HG02759 (cell line): ENCODE measurements around the gene FKBP10.
"Not testable (repeated sequence)": the region's sequence is repeated elsewhere in the genome, so short reads cannot be mapped to it uniquely, and the experiment has no call there.

Source experiments
- ATAC-seq: cut with Tn5 transposase; IDR thresholded peaks from one replicate; pipeline ENCODE4 v1.9.1; 2021; ENCODE audit warnings: mild to moderate bottlenecking, moderate library complexity; ENCODE audit not compliant: unreplicated experiment

The FKBP10 gene

DNA sequence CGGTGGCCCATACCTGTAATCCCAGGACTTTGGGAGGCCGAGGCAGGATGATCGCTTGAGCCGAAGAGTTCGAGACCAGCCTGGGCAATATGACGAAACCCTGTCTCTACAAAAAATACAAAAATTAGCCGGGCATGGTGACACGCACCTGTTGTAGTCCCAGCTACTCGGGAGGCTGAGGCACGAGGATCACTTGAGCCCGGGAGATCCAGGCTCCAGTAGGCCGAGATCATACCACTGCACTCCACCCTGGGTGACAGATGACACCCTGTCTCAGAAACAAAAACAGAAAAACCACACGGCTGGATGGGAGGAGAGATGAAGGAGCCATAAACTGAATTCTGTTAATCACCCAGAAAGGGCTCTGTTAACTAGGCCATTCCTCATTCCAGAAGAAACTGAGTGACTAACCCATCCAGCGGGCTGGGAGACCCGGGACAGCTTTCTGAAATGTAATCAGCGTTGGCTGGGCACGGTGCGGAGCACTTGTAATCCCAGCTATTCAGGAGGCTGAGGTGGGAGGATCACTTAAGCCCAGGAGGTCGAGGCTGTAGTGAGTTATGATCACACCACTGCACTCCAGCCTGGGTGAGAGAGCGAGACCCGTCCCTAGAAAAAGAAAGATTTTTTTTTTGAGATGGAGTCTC lies 23.9 kb downstream of the FKBP10 start:
- no peak for ATAC-seq

DNA sequence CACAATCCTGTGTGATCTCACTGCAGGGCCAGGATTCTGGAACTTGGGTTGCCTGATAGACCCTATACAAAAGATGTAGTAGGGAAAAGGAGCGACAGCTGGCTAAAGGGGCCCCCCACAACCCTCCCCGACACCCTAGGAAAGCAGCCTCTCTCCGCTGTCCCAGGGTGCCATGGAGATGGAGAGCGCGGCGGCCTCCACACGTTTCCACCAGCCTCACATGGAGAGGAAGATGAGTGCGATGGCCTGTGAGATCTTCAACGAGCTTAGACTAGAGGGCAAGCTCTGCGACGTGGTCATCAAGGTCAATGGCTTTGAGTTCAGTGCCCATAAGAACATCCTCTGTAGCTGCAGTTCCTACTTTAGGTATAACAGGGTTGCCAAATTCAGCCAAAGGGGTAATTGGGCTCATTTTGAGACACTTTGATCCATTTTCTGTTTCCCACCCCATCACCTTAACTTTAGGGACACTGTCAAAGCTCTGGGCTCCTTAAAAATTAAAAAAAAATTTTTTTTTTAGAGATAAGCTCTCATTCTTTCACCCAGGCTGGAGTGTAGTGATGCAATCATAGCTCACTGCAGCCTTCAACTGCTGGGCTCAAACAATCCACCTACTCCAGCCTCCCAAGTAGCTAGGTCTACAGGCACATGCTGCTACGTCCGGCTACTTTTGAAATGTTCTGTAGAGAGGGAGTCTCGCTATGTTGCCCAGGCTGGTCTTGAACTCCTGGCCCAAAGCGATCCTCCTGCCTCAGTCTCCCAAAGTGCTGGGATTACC lies 25.1 kb downstream of the FKBP10 start, which contains the start of gene KLHL10:
TSS of gene KLHL10 (plus strand) at position 65 of the 778 bp plus-strand sequence. CDS start at position 173, 108 bp downstream.
- ATAC-seq, result no peak

DNA sequence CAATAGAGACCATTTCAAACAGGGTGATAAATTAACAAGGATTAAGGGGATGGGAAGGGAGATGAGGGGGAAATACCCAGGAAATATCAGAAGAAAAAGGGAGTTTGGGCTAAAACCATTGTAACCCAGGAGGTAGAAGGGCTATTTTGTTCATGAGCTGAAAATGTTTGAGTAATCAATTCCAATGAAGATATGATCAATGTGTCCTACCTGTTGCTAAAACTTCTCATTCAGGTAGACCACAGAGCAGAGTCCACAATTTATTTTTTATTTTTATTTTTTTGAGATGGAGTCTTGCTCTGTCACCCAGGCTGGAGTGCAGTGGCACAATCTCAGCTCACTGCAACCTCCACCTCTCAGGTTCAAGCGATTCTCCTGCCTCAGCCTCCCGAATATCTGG lies 26.6 kb downstream of the FKBP10 start:
- not testable (repeated sequence) for ATAC-seq

DNA sequence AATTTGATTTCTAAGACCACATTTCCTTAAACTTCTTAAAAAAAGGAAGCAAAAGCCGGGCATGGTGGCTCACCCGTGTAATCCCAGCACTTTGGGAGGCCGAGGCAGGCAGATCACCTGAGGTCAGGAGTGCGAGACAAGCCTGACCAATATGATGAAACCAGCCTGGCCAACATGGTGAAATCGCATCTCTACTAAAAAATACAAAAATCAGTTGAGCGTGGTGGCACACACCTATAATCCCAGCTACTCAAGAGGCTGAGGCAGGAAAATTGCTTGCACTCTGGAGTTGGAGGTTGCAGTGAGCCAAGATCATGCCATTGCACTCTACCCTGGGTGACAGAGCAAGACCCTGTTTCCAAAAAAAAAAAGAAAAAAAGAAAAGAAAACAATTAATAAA lies 28.0 kb downstream of the FKBP10 start:
- not testable (repeated sequence) for ATAC-seq

DNA sequence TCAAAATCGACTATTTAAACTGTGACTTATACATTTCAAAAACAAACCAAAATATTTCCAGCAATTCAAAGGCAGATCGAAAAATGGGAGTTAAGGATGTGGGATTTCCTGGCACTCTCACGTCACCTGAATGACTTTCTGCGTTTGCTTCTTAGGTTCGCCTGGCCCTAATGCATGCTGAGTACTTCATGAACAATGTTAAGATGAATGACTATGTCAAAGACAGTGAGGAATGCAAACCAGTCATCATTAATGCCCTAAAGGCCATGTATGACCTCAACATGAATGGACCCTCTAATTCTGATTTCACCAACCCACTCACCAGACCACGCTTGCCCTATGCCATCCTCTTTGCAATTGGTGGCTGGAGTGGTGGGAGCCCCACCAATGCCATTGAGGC lies 32.2 kb downstream of the FKBP10 start:
- no peak for ATAC-seq

DNA sequence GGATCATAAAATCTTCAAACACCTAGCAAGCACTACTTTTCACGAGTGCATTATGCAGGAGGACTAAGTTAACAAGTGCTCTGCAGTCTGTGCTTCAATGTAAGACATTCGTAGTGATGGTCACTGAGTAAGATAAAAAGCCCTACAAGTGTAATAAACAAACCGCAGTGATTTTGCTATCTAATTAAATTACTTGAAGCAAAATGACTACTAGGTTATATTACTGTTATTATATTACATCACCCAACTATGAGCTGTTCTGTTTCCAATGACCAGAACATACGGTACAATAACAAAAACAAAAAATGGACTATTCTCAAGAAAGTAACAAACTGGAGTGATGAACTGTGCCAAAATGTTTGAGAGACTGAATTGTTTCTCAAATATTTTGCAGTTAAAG lies 36.0 kb downstream of the FKBP10 start:
- ATAC-seq, result no peak

DNA sequence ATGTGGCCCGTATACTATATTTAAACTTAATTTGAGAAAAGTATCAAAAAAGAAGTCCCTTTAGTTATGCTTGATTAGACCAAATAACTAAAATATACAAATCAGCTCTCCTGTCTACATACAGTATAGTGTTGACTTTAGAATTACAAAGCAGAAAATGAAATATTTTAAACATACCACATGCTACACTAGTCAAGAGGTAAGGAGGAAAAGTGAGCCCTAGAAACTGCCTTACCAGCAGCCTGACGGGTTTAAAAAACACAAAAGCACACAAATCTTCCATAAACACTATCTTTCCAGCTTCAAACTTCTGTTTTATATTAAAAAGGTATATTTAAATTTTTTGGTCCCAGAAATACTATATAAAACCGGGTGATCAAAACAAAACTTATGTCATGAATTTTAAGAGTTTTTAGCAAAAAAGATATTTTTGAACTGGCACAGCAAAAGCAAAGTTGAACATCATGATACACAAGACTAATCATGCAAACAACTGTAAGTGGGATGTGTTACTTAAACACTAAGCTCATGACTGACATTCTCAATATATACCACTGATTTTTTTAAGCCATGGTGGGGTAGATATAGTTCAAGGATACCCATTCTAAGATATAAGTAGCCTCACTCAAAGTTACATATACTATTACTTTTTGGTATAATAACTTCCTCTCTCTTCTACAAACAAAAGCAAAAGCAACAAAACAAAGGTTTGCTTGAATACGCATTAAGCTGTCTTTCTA lies 36.6 kb downstream of the FKBP10 start:
- ATAC-seq, result no peak

DNA sequence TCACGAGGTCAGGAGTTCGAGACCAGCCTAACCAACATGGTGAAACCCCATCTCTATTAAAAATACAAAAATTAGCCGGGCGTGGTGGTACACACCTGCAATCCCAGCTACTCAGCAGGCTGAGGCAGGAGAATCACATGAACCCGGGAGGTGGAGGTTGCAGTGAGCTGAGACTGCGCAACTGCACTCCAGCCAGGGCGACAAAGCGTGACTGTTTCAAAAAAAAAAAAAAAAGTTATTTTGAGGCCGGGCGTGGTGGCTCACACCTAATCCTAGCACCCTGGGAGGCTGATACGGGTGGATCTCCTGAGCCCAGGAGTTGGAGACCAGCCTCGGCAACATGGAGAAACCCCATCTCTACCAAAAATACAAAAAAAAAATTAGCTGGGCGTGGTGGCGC lies 38.6 kb downstream of the FKBP10 start:
- not testable (repeated sequence) for ATAC-seq

DNA sequence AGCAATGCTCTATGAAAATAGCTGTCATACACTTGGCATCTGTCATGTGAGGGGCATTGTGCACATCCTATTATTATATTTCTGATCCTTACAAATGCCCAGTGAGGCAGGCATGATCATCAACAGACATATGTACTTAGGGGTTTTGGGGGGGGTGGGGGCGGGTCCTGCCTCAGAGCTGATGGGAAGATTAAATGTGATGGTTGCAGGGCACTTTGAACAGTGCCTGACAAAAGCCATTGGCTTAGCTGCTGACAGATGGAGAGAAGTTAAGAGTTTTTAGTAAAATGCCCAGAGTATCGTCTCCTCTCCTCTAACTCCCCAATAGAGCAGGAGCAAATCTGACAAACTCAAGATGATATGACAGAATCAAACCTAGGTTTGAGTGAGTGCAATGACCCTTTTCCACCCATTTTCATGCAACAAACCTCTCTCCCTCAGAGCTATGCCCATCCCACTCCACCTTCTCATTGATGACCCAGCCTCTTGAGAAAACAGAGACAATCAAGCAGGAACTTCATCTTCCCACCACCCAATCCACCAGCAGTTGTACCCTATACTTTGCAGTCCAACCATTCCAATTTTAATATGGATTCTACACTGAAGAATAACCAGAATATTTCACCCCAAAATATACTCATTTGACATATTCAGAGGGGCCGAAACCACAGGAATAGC lies 47.6 kb downstream of the FKBP10 start:
- ATAC-seq, result no peak

DNA sequence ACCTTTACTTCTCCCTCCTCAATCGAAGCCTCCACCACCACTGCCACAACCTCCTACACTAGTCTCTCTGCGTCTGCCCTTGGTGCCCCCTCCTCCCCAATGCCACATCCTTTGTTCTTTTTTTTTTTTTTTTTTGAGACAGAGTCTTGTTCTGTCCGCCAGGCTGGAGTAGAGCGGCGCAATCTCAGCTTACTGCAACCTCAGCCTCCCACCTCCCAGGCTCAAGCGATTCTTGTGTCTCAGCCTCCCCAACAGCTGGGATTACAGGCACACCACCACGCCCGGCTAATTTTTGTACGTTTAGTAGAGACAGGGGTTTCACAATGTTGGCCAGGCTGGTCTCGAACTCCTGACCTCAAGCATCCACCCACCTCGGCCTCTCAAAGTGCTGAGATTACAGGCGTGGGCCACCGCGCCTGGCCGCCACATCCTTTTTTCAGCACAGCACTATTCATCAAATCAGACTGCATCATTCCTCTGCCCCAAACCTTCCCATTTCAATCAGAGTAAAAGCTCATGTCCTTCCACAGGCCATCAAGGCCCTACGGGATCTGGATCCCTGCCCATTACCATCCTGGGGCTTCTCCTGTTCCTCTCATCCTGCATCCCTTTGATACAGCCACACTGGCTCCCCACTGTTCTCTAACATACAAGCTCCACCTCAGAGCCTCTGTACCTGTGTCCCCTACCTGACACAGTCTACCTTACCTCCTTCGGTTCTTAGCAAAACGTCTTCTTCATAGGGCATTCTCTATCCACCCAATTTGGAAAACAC lies 50.5 kb downstream of the FKBP10 start:
- no peak for ATAC-seq

DNA sequence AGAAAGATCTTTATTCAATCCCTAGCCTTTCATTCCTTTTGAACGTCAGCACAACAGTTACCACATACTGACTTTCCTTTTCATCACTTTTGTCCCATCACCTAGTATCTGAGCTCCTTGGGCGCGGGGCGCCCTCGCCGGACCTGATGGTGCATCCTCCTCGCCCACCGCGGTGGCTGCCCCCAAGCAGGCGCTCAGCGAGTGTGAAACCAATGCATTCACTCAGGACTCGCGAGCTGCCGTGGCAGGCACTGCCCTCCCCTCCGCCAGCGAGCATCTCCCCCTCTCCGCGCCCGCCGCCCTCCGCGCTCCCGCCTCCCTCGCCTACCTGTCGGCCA lies 51.7 kb downstream of the FKBP10 start:
- ATAC-seq, result no peak

DNA sequence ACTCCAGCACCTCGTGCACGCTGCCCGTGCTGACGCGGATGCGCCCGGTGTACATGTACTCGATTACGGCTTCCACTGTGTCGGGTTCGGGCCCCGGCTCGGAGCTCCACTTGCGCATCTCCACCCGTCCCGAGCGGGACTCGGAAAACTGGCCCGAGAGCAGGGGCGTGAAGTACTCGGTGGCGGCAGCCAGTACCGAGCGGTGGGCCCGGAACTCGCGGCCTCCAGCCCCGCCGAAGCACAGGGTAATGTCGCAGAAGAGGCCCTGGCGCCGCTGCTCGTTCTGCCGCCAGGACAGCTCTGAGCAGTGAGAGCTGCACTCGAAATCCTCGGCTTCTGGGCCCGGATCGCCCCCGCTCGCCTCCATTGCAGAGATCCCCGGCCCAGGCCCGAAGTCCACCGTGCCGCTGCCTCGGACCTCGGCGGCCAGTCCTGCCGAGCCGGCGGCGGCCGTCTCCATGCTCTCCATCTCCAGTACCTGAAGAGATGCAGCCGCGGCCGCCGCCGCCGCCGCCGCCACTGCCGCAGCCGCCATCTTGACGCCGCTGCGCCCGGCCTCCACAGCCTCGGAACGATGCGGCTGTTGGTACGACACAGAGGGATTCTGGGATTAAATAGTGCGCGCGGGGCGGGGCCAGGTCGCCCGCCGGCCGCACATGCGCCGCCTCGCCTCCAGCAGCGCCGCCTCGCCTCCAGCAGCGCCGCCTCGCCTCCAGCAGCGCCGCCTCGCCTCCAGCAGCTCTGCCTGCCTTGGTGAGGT lies 52.2 kb downstream of the FKBP10 start, which contains the start of gene KLHL11:
TSS of gene KLHL11 (minus strand) at position 588 of the 760 bp plus-strand sequence. CDS start at position 535, 53 bp downstream.
- peak; percentile 91 for ATAC-seq

DNA sequence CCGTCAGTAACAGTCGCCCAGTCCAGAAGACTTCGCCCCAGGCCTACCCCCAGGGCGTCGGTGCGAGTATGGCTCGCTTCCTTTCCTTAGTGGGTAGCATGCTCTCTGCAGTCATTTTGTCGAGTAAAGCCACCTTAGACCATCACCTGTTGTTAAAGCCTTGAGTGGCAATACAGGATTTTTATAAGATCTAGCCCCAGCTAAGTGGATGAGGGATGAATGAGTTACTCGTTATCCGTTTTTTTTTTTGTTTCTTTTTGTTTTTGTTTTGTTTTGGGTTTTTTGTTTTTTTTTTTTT lies 52.7 kb downstream of the FKBP10 start:
- no peak for ATAC-seq

DNA sequence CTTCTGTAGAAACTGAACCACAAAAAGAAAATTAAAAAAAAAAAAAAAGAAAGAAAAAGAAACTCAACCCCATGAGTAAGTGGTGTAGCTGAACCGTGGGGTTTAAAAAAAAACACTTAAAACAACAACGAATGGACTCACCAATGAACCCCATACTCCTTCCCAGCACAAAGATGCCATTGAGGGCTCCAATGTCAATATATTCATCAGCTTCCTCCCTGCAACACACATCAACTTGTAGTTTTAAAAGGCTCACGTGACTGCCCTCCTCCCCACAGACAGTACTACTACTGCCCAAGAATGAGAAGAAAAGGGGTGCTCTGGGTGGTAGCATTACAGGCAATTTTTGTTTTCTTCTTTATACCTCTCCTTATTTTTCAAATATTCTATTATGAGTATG lies 55.8 kb downstream of the FKBP10 start:
- no peak for ATAC-seq

DNA sequence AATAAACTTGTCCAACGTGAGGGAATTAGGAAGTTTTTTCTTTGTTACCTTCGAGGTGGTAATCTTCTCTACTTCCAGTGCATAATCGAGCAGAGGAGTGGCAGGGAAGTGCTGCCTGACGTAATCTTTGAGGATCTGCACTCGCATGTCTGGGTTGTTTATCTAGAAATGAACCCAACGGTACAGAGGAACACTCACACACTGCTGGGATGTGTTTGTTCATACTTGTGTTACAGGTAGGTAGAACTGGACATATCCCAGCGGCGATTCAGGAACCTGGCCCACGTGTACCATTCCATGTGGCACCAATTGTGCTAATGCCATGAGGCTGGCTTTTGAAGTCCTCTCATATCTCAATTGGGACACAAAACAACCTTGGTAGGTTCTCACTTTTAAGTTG lies 56.6 kb downstream of the FKBP10 start:
- ATAC-seq, result no peak

DNA sequence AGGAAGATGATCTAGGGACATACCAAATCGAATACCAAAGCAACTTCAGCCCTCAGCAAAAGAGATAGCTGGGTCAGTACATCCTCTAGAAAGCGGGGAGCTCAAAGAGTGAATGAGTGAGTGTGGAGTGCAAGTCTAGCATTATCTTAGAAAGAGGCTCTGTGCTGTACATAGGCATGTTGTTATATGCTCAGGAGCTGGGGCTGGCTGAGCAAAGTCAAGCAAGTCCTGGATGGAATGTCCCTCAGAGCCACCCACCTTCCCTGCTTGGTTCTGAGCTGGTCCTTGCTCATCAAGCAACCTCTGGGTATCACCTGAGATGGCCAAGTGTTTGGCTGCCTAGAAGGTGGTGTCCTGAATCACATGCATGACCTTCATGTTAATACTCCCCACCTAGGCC lies 57.3 kb downstream of the FKBP10 start:
- no peak for ATAC-seq

DNA sequence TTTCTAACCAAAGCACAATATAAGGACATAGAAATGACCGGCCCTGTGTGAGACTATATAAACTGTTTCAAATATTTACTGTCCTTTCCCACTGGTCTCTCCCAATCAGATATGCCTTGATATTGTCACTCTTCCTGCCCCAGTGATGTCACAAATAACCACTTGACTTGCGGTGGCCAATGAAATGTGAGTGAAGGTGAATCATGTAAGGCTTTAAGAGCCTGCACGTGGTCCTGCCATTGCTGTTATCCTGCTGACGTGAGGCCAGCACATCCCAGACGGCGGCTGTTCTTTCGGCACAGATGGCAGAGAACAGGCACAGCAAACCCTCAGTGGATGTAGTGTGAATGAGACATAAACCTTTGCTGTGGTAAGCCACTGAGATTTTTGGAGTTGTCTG lies 57.8 kb downstream of the FKBP10 start:
- ATAC-seq, result no peak

DNA sequence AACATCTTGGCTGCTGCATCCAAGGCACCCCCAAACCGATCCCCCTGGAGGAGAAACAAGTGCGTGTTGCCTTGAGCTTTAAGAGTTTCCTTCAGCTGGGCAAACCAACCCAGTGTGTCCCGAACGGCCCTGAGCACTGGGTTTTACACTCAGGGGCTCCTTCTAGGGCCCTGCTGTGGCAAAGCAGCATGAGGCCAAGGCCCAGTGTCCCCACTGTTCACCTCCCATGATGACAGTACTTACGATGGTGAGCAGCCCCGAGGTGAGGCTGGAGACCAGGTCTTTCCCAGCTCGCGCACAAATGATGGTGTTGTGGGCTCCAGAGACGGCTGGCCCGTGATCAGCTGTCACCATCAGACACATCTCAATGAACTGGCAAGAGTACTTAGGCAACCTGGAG lies 59.0 kb downstream of the FKBP10 start:
- no peak for ATAC-seq
